GM21529 (cell line): Measurements from ENCODE around the gene KAT5.
"Not testable (repeated sequence)": the region's sequence is repeated elsewhere in the genome, so short reads cannot be mapped to it uniquely, and the experiment has no call there.

ENCODE experiments used
- ATAC-seq: cut with Tn5 transposase; IDR thresholded peaks from one replicate; pipeline ENCODE4 v1.9.1; 2021; ENCODE audit not compliant: unreplicated experiment

KAT5 gene

GRCh38 chr11:65708451-65708850, 3.6 kb upstream of the KAT5 start:
- no peak for ATAC-seq

GRCh38 chr11:65709661-65710060, 2.4 kb upstream of the KAT5 start:
- ATAC-seq: no peak

- ATAC-seq: no peak
These were observed 1.6 kb upstream of the KAT5 start for GRCh38 chr11:65710421-65710820.

- no peak for ATAC-seq
These were observed 603 bp downstream of the KAT5 start for GRCh38 chr11:65712633-65713076.

- ATAC-seq: no peak
These were observed 1.3 kb downstream of the KAT5 start for GRCh38 chr11:65713212-65713969.

GRCh38 chr11:65714433-65714832, 2.4 kb downstream of the KAT5 start:
- no peak for ATAC-seq

- ATAC-seq: no peak
These were observed 4.2 kb downstream of the KAT5 start for GRCh38 chr11:65716302-65716701.

GRCh38 chr11:65716774-65717405, 4.8 kb downstream of the KAT5 start:
- no peak for ATAC-seq

GRCh38 chr11:65717906-65718305, 5.9 kb downstream of the KAT5 start:
- no peak for ATAC-seq

- no peak for ATAC-seq
These were observed 6.5 kb downstream of the KAT5 start for GRCh38 chr11:65718531-65718930.

GRCh38 chr11:65718964-65719492, 7.0 kb downstream of the KAT5 start:
- no peak for ATAC-seq

- peak; percentile 11 for ATAC-seq
These were observed 7.8 kb downstream of the KAT5 start for GRCh38 chr11:65719871-65720210.

GRCh38 chr11:65720211-65720934, 8.3 kb downstream of the KAT5 start, which contains the start of gene RNASEH2C:
Gene RNASEH2C (minus strand): TSS chr11:65720798. CDS start chr11:65720758, 40 bp downstream.
- peak; percentile 80 for ATAC-seq

- ATAC-seq: no peak
These were observed 10.2 kb downstream of the KAT5 start for GRCh38 chr11:65722261-65722660.

- no peak for ATAC-seq
These were observed 14.6 kb downstream of the KAT5 start for GRCh38 chr11:65726660-65727059.

- ATAC-seq: no peak
These were observed 15.8 kb downstream of the KAT5 start for GRCh38 chr11:65727865-65728264.

- ATAC-seq: no peak
These were observed 18.4 kb downstream of the KAT5 start for GRCh38 chr11:65730461-65730860.

GRCh38 chr11:65735111-65735510, 23.1 kb downstream of the KAT5 start:
- ATAC-seq: not testable (repeated sequence)

GRCh38 chr11:65736810-65737209, 24.8 kb downstream of the KAT5 start:
- no peak for ATAC-seq

GRCh38 chr11:65739022-65739421, 27.0 kb downstream of the KAT5 start:
- ATAC-seq: no peak

GRCh38 chr11:65741185-65741584, 29.1 kb downstream of the KAT5 start:
- no peak for ATAC-seq

- no peak for ATAC-seq
These were observed 30.3 kb downstream of the KAT5 start for GRCh38 chr11:65742353-65742752.
